Measurements from ENCODE around the gene LMOD1. TPM values are rescaled to one million over a fixed set of nuclear protein-coding genes. Genes with fewer than 3 reads are reported as not detected.

The LMOD1 gene
- total RNA-seq, 1 donor: 14.5 TPM

- TF ChIP-seq CTCF (IDR thresholded peaks at IDR 0.05; ENCODE audit: insufficient read depth, low read length): no peak
- no peak overlapping the region for H3K4me3 ChIP-seq (ENCODE audit: low read depth, low read length)
- DNase-seq (ENCODE audit: low read depth): no peak
Measured at GRCh38 chr1:201899683-201900429, 46.5 kb downstream of the LMOD1 start.

DNA sequence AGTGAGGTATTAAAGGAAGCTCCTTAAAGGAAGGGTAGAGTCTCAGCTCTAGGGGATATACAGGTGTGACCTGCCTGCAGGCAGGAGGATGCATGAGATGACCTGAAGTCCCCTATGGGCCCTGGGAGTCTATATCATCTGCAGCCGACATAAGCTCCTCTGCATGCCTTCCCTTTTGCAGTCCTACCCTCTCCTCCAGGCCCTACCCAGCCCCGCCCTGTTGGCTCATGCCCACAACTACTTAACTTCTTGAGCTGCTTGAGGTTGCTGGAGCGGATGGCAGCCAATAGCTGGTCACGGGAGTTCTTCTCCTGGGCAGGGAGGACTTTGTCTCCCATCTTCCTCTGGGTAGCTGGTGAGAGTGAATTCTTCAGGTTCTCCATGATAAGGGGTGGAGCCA is 47.4 kb downstream of the LMOD1 start:
- H3K4me3 ChIP-seq (ENCODE audit: low read depth, low read length): no peak overlapping the region
- no peak for DNase-seq (ENCODE audit: low read depth)
- no peak for TF ChIP-seq CTCF (IDR thresholded peaks at IDR 0.05; ENCODE audit: insufficient read depth, low read length)

DNA sequence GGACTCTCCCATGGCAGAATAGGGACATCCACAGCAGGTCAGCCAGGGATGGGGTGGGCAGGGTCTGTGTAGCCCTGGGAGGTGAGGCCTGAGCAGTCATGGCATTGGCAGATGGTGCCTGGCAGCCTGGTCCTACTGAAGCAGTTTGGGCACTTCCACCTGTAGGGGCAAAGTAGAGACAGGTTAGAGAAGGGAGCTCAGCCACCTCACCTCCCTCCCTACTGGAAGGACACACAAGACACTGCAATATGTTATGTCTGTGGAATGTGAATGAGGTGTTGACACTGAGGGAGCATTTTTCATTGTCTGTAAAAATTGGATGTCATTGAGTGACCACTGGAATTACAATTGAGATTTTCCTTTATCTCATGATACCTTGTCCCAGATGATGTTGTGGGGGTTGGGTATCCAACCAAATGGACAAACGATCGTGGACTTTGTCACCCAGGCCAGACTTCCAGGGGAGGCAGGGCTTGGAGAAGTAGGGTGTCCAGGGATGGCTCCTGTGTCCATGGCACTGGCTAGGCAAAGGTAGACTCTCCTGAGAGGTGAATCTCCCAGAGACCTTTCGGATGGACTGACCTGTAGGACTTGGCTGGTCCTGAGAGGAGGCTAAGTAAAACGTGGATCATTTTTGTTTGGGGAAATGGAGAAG is 48.0 kb downstream of the LMOD1 start:
- no peak overlapping the region for H3K4me3 ChIP-seq (ENCODE audit: low read depth, low read length)
- TF ChIP-seq CTCF (IDR thresholded peaks at IDR 0.05; ENCODE audit: insufficient read depth, low read length): no peak
- DNase-seq (ENCODE audit: low read depth): no peak

GRCh38 chr1:201896951-201897391 is 49.4 kb downstream of the LMOD1 start:
- DNase-seq (ENCODE audit: low read depth): peak; percentile 59
- TF ChIP-seq CTCF (IDR thresholded peaks at IDR 0.05; ENCODE audit: insufficient read depth, low read length): no peak
- no peak overlapping the region for H3K4me3 ChIP-seq (ENCODE audit: low read depth, low read length)

GRCh38 chr1:201895913-201896807 is 50.2 kb downstream of the LMOD1 start:
- DNase-seq (ENCODE audit: low read depth): peak; percentile 92
- peak; percentile 96 for TF ChIP-seq CTCF (IDR thresholded peaks at IDR 0.05; ENCODE audit: insufficient read depth, low read length)
- no peak overlapping the region for H3K4me3 ChIP-seq (ENCODE audit: low read depth, low read length)

DNA sequence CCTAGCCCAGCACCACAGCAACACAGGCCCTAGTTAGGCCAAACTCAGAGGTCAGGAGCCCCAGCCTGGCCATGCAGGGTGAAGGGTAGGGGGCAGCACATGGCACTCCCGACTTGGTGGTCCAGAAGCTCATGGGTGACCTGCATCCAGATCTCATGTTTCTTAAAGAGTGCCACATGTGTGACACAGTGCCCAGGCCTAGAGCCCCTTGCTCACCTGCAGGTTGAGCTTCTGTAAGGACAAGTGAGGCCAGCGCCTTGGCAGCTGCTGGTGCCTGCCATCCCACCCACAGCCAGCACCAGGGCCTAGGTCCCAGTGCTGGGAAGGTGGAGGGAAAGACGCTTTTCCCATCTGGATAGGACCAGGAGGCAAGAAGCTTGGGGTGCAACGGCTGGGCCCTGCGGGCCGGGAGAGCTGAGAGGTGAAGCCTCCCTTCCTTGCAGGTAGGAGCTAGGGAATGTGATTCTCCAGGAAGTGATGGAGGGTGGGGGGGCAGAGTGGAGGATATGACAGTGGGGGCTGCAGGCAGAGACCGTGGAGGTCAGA is 51.2 kb downstream of the LMOD1 start:
- no peak overlapping the region for H3K4me3 ChIP-seq (ENCODE audit: low read depth, low read length)
- DNase-seq (ENCODE audit: low read depth): no peak
- TF ChIP-seq CTCF (IDR thresholded peaks at IDR 0.05; ENCODE audit: insufficient read depth, low read length): no peak
